Measurements from ENCODE around the gene PRR23E. TPM values are rescaled to one million over a fixed set of nuclear protein-coding genes. Genes with fewer than 3 reads are reported as not detected.

The PRR23E gene
- total RNA-seq, 1 donor from 2014 or later: not detected

DNA sequence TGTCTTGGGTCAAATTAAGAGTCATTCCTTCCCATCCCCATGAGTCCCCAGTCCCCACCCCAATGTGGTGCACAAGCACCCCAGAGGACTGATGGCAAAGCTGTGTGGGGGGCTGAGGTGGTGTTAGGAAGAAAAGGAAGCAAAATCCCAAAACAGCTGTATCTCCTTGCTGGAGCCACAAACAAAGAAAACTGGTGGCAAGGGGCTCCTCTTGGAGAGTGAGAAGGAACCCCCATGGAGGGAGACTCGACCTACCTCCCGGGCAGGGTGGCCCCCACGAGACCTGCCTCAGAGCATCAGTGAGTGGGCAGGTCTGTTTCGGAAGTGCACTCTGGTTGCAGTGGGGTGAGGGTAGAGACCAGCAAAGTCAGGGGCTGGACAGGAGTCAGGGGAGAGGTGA is 29.2 kb downstream of the PRR23E start:
- Histone ChIP-seq H3K9me3 (no peaks in the 10 kb centered on the region), H3K36me3 (no peaks in the 10 kb centered on the region), H3K27me3 (ENCODE audit: low read depth) (no peaks in the 10 kb centered on the region), H3K27ac (no peak overlapping the region), H3K4me1 (no peaks in the 10 kb centered on the region), H3K4me3 (no peak overlapping the region)
- ATAC-seq (no peak), DNase-seq (no peak)
- intact Hi-C loops (cut with DNase I): no loop called here
- TF ChIP-seq, protein P1, sequence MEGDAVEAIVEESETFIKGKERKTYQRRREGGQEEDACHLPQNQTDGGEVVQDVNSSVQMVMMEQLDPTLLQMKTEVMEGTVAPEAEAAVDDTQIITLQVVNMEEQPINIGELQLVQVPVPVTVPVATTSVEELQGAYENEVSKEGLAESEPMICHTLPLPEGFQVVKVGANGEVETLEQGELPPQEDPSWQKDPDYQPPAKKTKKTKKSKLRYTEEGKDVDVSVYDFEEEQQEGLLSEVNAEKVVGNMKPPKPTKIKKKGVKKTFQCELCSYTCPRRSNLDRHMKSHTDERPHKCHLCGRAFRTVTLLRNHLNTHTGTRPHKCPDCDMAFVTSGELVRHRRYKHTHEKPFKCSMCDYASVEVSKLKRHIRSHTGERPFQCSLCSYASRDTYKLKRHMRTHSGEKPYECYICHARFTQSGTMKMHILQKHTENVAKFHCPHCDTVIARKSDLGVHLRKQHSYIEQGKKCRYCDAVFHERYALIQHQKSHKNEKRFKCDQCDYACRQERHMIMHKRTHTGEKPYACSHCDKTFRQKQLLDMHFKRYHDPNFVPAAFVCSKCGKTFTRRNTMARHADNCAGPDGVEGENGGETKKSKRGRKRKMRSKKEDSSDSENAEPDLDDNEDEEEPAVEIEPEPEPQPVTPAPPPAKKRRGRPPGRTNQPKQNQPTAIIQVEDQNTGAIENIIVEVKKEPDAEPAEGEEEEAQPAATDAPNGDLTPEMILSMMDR (IDR thresholded peaks at IDR 0.05): no peak

- no peaks in the 10 kb centered on the region for H3K27me3 ChIP-seq (ENCODE audit: low read depth)
- no peaks in the 10 kb centered on the region for H3K9me3 ChIP-seq
- H3K36me3 ChIP-seq: no peaks in the 10 kb centered on the region
- intact Hi-C loops (cut with DNase I): no loop called here
- no peaks in the 10 kb centered on the region for H3K4me1 ChIP-seq
- H3K4me3 ChIP-seq: no peak overlapping the region
- H3K27ac ChIP-seq: no peak overlapping the region
- TF ChIP-seq, protein P1 (IDR thresholded peaks at IDR 0.05): no peak
- DNase-seq (no peak), ATAC-seq (no peak)
These were observed 29.7 kb downstream of the PRR23E start for GRCh38 chr3:127222664-127223063.

DNA sequence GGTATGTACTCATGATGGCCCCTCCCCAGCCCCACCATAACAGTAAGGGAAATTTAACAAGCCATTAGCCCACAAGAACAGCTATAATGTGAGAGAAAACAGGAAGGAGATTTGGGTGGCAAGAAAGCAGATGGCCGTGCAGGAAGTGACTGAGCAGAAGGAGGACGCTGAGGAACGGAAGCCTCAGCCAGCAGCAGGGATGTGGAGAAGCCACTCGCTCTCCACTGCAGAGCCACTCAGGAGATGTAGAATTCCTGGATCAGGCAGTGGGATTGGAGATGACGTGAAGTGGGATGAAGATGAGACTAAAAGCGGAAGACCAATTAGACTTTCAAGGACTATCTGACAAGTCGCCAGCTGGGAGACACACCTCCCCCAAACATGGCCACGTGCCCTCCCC is 31.2 kb downstream of the PRR23E start:
- DNase-seq (no peak), ATAC-seq (no peak)
- intact Hi-C loops (cut with DNase I): no loop called here
- Histone ChIP-seq H3K27ac (no peak overlapping the region), H3K9me3 (no peaks in the 10 kb centered on the region), H3K27me3 (ENCODE audit: low read depth) (no peaks in the 10 kb centered on the region), H3K36me3 (no peaks in the 10 kb centered on the region), H3K4me1 (no peaks in the 10 kb centered on the region), H3K4me3 (no peak overlapping the region)
- TF ChIP-seq, protein P1 (IDR thresholded peaks at IDR 0.05): no peak

DNA sequence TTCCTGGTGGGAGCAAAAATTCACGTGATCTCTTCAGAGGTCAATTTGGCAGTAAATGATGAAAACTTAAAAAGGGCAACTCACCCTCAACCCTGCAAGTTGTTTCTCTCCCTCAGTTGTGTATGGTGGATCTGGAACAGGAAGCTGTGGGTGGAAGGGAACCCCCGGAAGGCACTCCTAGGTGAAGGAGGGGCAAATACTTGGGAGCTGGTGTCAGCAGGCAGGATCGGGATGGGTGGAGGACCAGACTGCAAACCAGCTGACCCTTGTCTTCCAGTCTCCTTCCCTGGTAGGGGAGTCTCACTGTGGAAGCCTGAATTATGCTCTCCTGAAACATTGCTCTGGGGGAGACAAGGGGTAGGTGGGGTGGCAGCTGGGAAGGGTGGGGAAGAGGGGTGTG is 33.5 kb downstream of the PRR23E start:
- intact Hi-C loops (cut with DNase I): no loop called here
- H3K4me1 ChIP-seq: no peaks in the 10 kb centered on the region
- ATAC-seq: no peak

GRCh38 chr3:127226946-127227842 is 34.3 kb downstream of the PRR23E start:
- Histone ChIP-seq H3K4me3 (no peak overlapping the region), H3K9me3 (peaks cover 7% of the 10 kb centered on the region), H3K4me1 (no peaks in the 10 kb centered on the region), H3K27me3 (ENCODE audit: low read depth) (no peaks in the 10 kb centered on the region), H3K27ac (no peak overlapping the region), H3K36me3 (no peaks in the 10 kb centered on the region)
- TF ChIP-seq, protein P1 (IDR thresholded peaks at IDR 0.05): no peak
- intact Hi-C loops (cut with DNase I): no loop called here
- ATAC-seq (peak in 1 of 2 donors; percentile 50), DNase-seq (no peak)

More for the DNA sequence above, 33.5 kb downstream of the PRR23E start:
- no peaks in the 10 kb centered on the region for H3K36me3 ChIP-seq
- no peak overlapping the region for H3K27ac ChIP-seq
- TF ChIP-seq, protein P1 (IDR thresholded peaks at IDR 0.05): no peak
- H3K4me3 ChIP-seq: no peak overlapping the region
- DNase-seq: no peak
- no peaks in the 10 kb centered on the region for H3K27me3 ChIP-seq (ENCODE audit: low read depth)
- H3K9me3 ChIP-seq: peaks cover 6% of the 10 kb centered on the region

Data from lower lobe of right lung (tissue), 2 donors.